Cardiac muscle cell (in vitro differentiated cells and primary cell): ENCODE results near the gene TEX29. TPM values are rescaled to one million over a fixed set of nuclear protein-coding genes. Genes with fewer than 3 reads are reported as not detected.
A peak's percentile ranks its signal among the peaks of the same experiment; 100 is the strongest.

Experiments used
- DNase-seq, 2 donors: peaks; one replicate each; pipeline versions ENCODE4 v3.0.0 to v3.0.0-alpha.2; 2010 to 2017; ENCODE audit warnings: low read depth in 1 of 2, low spot score in 1 of 2
- H3K27ac ChIP-seq: fragments of 200-600 bp; sonication (generic); 2 replicates; pipeline ENCODE4 v1.5.1; 2016
- H3K27me3 ChIP-seq: fragments of 200-600 bp; sonication (generic); 2 replicates; pipeline ENCODE4 v1.6.0; 2016; ENCODE audit warnings: control low read depth
- H3K36me3 ChIP-seq: fragments of 200-600 bp; sonication (generic); 2 replicates; pipeline ENCODE4 v1.5.1; 2016; ENCODE audit warnings: control low read depth
- H3K4me1 ChIP-seq: fragments of 200-600 bp; sonication (generic); 2 replicates; pipeline ENCODE4 v1.8.1; 2017; ENCODE audit warnings: low read depth, mild to moderate bottlenecking, mixed run types
- H3K4me3 ChIP-seq: fragments of 200-600 bp; sonication (generic); 2 replicates; pipeline ENCODE4 v1.5.1; 2016; ENCODE audit warnings: mild to moderate bottlenecking
- H3K9me3 ChIP-seq: fragments of 200-600 bp; sonication (generic); 2 replicates; pipeline ENCODE4 v1.5.1; 2017; ENCODE audit warnings: low read depth, mild to moderate bottlenecking, control low read depth
- polyA plus RNA-seq: library from polyadenylated mRNA; unstranded; fragments of >200 nt; fragmentation: Nextera tagmentation; extraction: Ambion mirVana; gene quantifications from 2 replicates; pipeline ENCODE4 v1.2.1, GENCODE V29; 2016
- total RNA-seq: library from RNA; depleted of rRNA; stranded (reverse); fragments of >200 nt; gene quantifications from 2 replicates; pipeline ENCODE4 v1.2.3, GENCODE V29; 2016
- TF ChIP-seq, protein P1 (sequence below): IDR thresholded peaks from 2 replicates; pipeline ENCODE4 v1.5.1; 2012; ENCODE audit warnings: low read depth, mild to moderate bottlenecking, low read length

The TEX29 gene
- not detected in 2 replicates for total RNA-seq
- not detected in 2 replicates for polyA plus RNA-seq

DNA sequence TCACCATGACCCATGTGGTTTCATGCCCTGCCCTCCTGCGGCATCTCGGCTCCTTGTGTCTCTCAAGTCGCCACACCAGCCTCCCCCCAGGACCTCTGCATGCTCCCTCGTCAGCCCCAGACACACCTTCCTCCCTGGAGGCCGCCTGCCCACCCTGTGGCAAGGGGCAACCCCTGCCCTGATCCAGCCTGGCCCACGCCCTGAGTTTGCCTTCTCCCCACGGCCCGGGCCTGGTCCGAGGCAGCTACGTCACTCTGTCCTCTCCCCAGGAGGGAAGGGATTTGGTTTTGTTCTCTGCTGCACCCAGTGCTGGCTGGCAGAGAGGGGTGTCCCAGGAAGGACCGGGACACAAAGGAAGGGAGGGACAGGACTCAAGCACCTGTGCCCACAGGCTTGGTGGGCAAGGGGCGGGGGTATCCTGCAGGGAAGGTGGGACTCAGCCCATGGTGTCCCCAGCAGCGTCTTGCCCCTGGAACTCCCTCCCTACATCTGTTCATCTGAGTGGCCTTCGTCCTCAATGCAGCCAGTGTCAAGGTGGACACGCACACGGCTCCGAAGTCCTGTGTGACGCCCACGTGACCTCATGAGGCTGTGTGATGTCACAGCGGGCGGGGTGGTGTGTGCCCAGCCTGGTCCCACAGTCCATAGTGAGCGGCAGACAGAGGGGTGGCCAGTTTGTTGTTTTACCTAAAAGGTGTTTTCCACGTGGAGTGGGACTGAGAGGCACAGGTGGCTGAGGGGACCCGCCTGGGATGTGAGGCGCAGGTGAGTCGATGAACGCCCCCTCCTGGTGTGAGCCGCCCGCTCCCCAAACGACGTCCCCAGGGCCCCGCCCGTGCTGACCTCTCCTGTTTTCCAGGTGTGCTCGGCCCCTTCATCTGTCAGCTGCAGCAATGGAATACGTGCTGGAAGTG, at the start of gene TEX29:
Gene TEX29, plus strand, starts transcription at position 645 of the 914 bp plus-strand sequence. Its CDS starts 249 bp downstream, at position 894.
- no peak within 1 kb of the TSS for H3K27ac ChIP-seq
- TF ChIP-seq, protein P1, sequence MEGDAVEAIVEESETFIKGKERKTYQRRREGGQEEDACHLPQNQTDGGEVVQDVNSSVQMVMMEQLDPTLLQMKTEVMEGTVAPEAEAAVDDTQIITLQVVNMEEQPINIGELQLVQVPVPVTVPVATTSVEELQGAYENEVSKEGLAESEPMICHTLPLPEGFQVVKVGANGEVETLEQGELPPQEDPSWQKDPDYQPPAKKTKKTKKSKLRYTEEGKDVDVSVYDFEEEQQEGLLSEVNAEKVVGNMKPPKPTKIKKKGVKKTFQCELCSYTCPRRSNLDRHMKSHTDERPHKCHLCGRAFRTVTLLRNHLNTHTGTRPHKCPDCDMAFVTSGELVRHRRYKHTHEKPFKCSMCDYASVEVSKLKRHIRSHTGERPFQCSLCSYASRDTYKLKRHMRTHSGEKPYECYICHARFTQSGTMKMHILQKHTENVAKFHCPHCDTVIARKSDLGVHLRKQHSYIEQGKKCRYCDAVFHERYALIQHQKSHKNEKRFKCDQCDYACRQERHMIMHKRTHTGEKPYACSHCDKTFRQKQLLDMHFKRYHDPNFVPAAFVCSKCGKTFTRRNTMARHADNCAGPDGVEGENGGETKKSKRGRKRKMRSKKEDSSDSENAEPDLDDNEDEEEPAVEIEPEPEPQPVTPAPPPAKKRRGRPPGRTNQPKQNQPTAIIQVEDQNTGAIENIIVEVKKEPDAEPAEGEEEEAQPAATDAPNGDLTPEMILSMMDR: no peak
- H3K4me3 ChIP-seq: no peak within 1 kb of the TSS
- H3K36me3 ChIP-seq: no peaks in the 10 kb centered on the region
- H3K27me3 ChIP-seq: no peaks in the 10 kb centered on the region
- H3K4me1 ChIP-seq: no peaks in the 10 kb centered on the region
- no peaks in the 10 kb centered on the region for H3K9me3 ChIP-seq
- no peak for DNase-seq

DNA sequence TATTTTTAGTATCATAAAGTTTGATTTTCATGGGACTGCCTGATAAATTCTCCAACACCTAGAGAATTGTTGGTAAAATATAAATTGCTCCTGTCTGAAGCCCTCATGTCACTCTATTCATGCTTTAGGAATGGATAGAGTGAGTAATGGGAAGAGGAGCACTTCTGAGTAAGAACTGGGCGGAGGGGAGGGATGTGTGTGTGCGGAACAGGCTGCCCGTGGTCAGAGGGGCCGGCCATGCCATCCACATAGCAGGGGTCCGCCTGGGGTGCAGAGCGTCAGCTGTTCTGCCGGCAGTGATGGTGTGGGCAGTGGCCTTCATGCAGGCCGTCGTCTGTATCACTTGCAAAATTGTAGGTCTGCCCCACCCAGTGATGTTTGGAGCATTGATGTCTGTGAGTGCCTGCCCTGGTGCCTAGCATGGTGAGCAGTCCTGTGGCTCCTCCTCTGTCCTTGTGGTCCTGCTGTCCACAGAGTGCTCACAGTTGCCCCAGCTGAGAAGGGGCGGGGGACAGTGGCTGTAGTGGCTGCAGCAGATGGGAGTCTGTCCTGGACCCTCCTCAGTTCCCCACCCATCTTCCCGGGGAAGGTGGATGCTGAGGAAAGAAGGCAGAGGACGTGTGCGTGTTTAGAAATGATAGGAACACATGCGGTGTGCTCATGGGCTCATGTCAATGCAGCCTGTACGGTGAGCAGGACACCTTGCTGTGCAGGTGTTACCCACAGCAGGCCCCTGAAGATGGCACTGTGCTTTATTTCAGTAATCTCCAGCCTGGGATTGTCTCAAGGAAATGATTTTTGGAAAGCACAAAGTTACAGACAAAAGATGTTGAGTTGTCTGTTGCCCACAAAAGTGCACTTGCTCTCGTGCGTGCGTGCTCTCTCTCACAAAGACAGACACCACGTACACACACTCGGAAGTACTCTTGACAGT, 49.4 kb upstream of the TEX29 start:
- H3K36me3 ChIP-seq: peaks cover 20% of the 10 kb centered on the region
- H3K9me3 ChIP-seq: no peaks in the 10 kb centered on the region
- TF ChIP-seq, protein P1: no peak
- peaks cover 9% of the 10 kb centered on the region for H3K4me1 ChIP-seq
- no peak overlapping the region for H3K27ac ChIP-seq
- no peak overlapping the region for H3K4me3 ChIP-seq
- no peak for DNase-seq
- no peaks in the 10 kb centered on the region for H3K27me3 ChIP-seq

DNA sequence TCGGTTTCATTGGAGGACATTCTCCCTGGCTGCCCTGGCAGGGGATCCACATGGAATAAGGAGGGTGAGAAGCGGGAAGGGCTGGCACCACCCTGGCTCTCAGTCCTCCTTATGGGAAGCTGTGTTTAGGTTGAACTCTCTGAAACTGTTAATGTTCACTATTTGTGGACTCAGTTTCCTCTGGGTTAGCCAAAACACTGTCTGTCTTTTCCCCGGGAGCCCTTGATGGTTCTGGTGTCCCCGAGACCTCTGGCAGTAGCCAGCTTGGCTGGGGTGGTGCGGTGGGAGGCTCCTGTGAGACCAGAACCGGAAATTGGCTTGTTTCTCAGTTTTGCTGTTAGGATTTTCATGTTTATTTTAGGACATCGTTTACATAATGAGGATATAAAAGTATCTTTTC, 48.3 kb upstream of the TEX29 start:
- no peak for DNase-seq
- Histone ChIP-seq H3K9me3 (no peaks in the 10 kb centered on the region), H3K27ac (no peak overlapping the region), H3K4me1 (peaks cover 11% of the 10 kb centered on the region), H3K36me3 (peaks cover 26% of the 10 kb centered on the region), H3K27me3 (no peaks in the 10 kb centered on the region), H3K4me3 (no peak overlapping the region)
- TF ChIP-seq, protein P1: no peak

DNA sequence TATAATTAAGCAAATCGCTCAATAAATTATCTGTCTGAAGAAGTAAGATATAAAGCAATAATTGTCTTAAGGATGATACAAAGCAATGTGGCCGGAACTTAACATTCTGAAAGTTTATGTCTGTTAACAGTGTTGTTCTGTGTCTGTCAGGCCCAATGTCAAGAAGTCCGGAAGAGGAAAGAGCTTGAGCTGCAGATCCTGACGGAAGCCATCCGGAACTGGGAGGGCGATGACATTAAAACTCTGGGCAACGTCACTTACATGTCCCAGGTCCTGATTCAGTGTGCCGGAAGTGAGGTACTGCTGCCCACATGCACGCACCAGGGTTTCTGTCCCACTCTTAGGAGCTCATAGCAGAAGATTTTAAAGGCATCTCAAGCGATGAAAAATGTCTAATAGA, 45.1 kb upstream of the TEX29 start:
- DNase-seq: peak in 1 of 2 donors; percentile 60
- Histone ChIP-seq H3K9me3 (no peaks in the 10 kb centered on the region), H3K4me3 (no peak overlapping the region), H3K4me1 (peaks cover 28% of the 10 kb centered on the region), H3K27me3 (no peaks in the 10 kb centered on the region), H3K36me3 (peaks cover 20% of the 10 kb centered on the region), H3K27ac (peak overlapping the region; percentile 73)
- TF ChIP-seq, protein P1: no peak

DNA sequence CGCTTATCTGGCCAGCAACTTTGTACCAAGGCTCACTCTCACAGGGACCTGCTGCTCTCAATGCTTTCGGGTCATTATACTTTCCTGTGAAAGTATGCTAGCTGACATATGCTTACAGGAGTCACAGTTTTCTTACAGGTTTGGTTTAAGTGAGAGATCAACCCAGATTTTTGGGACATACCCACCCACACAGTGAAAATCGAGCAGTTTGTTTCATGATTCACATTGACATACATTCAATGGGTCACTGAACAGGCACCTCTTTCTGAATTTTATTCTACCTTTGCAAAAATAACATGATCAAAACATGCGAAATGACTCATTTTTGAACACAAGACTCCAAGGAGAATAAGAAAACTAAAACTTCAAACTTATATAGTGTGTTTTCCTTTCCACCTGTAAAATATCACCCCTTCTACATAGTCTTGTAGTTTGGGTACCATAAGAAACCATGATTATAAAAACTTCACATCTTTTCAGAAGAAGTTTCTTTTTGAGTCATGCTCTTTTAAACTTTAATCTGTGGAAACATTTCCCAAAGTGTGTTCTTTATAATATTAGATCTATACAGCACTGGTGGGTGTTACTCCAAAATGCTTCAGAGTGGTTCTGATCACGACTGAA, 44.3 kb upstream of the TEX29 start:
- Histone ChIP-seq H3K27me3 (no peaks in the 10 kb centered on the region), H3K36me3 (peaks cover 24% of the 10 kb centered on the region), H3K4me1 (peaks cover 33% of the 10 kb centered on the region), H3K4me3 (no peak overlapping the region), H3K9me3 (no peaks in the 10 kb centered on the region), H3K27ac (peak overlapping the region; percentile 73)
- no peak for DNase-seq
- TF ChIP-seq, protein P1: no peak
